Measurements from ENCODE around the gene MXRA8. TPM values are rescaled to one million over a fixed set of nuclear protein-coding genes. Genes with fewer than 3 reads are reported as not detected.
"Not testable (repeated sequence)": the region's sequence is repeated elsewhere in the genome, so short reads cannot be mapped to it uniquely, and the experiment has no call there.

Gene MXRA8
- polyA plus RNA-seq (2012; ENCODE audit: insufficient read depth, insufficient read length): 4.4 TPM

GRCh38 chr1:1358433-1359271 is at the start of gene MXRA8:
TSS of gene MXRA8 (minus strand) at chr1:1358555. CDS start at chr1:1358504, 51 bp downstream.
- no peak within 1 kb of the TSS for H3K4me3 ChIP-seq (ENCODE audit: low read length)
- no peak for DNase-seq (ENCODE audit: low read depth, low spot score)

DNA sequence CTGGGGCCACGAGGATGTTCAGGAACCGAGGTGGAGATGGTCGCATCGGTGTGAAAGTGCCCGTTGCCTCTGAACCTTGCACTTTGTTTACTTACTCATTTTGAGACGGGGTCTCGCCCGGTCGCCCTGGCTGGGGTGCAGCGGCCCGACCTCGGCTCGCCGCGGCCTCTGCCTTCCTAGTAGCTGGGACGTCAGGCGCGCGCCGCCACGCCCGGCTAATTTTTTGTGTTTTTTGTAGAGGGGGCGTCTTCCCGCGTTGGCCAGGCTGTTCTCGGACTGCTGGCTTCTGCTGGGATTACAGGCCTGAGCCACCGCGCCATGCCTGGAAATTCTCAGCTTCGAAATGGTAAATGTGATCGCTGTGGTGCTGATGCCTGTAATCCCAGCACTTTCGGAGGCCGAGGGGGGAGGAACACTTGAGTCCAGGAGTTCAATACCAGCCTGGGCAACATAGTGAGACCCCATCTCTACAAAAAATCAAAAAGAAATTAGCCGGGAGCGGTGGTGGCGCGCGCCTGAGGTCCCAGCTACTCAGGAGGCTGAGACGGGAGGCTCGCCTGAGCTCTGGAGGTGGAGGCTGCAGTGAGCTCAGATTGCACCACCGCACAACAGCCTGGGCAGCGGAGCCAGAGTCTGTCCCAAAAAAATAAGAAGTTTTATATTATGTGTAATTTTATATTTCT is 49.4 kb upstream of the MXRA8 start:
- H3K4me3 ChIP-seq (ENCODE audit: low read length): peak overlapping the region; percentile 91
- DNase-seq (ENCODE audit: low read depth, low spot score): no peak

DNA sequence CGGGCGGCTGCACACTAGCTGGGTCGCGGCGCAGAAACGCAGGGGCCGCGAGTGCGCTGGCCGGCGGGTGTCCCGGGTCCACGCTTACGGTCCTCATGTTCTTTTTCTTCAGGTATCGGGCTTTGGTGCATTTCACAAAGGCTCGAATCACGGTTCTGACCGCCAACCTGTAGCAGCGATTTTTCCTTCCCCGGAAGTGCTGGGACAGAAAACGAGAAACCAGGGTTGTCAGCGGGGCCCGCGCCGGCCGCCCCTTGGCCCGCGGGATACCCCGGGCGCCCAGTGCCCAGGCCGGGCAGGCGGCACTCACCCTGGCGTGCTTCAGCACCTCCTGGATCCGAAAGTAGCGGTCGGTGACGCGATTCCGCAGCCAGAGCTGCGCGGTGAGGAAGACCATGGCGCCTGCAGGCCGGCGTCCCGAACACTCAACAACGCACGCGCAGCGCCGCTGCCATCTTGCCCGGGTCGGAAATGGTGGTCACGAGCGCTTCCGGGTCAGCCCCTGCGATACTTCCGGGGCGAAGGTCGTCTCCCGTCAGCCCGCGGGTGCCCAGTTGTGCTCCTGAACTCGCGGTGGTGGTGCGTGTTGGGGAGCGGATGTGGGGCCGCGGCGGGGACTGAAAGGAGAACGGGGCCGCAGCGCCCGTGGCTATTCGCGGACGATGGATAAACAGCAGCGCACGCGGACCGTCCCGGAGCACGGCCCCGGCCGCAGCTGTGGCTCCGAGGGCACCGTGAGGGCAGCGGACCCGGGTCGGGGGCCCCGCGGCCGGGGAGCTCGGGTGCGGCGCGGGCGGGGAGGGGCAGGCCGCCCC is 48.7 kb upstream of the MXRA8 start, which contains the start of gene MRPL20:
TSS of gene MRPL20 (minus strand) at position 473 of the 815 bp plus-strand sequence. CDS start at position 397, 76 bp downstream.
- DNase-seq (ENCODE audit: low read depth, low spot score): peak; percentile 91

GRCh38 chr1:1406101-1406820 is 47.9 kb upstream of the MXRA8 start:
- peak overlapping the region; percentile 91 for H3K4me3 ChIP-seq (ENCODE audit: low read length)
- DNase-seq (ENCODE audit: low read depth, low spot score): no peak

More for the DNA sequence above, 48.7 kb upstream of the MXRA8 start, which contains the start of gene MRPL20:
- peak within 1 kb of the TSS; percentile 91 for H3K4me3 ChIP-seq (ENCODE audit: low read length)

DNA sequence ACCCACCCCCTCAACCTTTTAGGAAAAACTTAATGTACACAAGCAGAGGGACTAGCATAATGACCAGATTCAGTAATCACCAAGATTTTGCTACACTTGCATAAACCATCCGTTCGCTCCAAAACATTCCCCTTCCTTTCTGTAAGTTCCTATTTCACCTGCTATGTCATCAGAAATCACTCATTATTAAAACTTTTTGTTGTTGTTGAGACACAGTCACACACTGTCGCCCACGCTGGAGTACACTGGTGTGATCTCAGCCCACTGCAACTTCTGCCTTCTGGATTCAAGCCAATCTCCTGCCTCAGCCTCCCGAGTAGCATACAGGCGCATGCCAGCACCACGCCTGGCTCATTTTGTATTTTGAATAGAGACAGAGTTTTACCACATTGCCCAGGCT is 45.3 kb upstream of the MXRA8 start:
- DNase-seq (ENCODE audit: low read depth, low spot score): no peak
- no peak overlapping the region for H3K4me3 ChIP-seq (ENCODE audit: low read length)

DNA sequence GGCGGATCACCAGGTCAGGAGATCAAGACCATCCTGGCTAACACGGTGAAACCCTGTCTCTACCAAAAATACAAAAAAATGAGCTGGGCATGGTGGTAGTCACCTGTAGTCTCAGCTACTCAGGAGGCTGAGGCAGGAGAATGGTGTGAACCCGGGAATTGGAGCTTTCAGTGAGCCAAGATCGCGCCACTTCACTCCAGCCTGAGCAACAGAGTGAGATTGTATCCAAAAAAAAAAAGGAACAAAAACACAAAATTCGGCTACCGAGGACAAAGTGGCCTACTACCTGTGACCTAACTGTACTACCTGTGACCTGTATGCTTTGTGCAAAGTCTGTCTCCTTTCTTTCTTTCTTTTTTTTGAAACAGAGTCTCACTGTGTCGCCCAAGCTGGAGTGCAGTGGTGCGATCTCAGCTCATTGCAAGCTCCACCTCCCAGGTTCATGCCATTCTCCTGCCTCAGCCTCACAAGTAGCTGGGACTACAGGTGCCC is 44.6 kb upstream of the MXRA8 start:
- DNase-seq (ENCODE audit: low read depth, low spot score); H3K4me3 ChIP-seq (ENCODE audit: low read length): not testable (repeated sequence)

- H3K4me3 ChIP-seq (ENCODE audit: low read length): no peak overlapping the region
- DNase-seq (ENCODE audit: low read depth, low spot score): peak; percentile 54
Measured at GRCh38 chr1:1402072-1402900, 43.9 kb upstream of the MXRA8 start.

DNA sequence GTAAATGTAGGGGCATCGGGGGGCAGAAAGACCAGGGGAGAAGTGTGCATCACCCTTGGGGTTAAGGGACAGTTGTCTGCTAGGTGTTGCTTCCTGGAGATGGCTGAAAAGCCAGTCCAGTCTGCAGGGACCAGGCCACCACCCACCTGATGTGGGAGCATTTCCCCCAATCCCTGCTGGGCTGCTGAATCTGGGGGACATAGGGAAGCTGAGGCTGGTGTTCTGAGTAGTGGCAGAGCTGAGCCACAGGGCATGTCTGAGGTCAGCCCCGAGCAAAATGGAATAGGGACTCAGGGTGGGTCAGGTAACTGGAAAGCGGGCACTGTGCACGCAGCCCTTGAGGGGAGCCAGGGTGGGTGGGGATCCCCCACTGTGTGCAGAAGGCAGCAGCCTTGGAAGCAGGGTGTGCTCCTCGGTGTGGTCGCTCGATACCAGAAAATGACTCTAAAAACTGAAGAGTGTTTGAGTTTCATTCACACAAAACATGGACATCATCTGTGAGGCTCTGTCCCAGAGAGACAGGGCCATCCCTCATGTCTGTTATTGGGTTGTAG is 43.2 kb upstream of the MXRA8 start:
- no peak for DNase-seq (ENCODE audit: low read depth, low spot score)

DNA sequence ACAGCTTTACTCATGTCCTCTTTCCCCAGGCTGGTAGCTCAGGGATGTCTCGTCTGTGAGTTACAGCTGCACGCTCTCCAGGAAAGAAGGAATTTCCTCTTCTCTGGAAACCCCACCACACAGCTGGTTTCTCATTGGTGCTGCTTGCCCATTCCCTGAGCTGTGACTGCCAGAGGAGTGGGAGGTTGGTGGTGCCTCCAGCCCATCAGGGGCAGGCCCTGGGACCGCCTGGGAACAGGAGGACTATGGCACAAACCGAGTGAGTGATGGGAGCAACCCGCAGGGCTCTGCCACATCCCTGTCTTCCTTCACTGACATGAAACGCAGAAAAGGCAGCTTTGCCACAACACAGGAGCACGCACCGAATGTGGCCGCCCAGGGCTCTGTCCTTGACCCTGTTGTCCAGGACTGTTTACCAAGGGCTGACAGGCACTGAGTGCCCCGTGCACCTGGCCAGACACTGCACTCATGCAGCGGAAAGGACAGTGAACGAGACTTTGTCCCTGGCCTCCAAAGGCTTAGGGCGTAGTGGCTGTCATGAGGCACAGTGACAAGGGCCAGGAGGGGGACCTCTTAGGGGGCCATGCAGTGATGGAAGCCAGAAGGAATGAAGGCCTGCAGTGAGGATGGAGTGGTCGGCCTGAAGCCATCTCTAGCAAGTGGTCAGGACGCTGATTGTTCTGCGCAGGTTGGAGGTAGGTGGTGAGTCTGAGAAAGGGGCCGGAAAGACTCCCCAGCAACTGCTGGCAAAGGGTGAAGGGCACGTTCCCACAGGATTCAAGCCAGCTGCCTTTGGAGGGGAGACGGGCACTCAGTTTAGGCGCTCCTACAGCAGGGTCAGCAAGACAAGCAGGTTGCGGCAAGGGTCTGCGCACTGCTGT is 42.5 kb upstream of the MXRA8 start:
- no peak for DNase-seq (ENCODE audit: low read depth, low spot score)
- H3K4me3 ChIP-seq (ENCODE audit: low read length): peak overlapping the region; percentile 96

More for the DNA sequence above, 43.2 kb upstream of the MXRA8 start:
- no peak overlapping the region for H3K4me3 ChIP-seq (ENCODE audit: low read length)

GRCh38 chr1:1399872-1400575 is 41.7 kb upstream of the MXRA8 start:
- H3K4me3 ChIP-seq (ENCODE audit: low read length): peak overlapping the region; percentile 96
- no peak for DNase-seq (ENCODE audit: low read depth, low spot score)

DNA sequence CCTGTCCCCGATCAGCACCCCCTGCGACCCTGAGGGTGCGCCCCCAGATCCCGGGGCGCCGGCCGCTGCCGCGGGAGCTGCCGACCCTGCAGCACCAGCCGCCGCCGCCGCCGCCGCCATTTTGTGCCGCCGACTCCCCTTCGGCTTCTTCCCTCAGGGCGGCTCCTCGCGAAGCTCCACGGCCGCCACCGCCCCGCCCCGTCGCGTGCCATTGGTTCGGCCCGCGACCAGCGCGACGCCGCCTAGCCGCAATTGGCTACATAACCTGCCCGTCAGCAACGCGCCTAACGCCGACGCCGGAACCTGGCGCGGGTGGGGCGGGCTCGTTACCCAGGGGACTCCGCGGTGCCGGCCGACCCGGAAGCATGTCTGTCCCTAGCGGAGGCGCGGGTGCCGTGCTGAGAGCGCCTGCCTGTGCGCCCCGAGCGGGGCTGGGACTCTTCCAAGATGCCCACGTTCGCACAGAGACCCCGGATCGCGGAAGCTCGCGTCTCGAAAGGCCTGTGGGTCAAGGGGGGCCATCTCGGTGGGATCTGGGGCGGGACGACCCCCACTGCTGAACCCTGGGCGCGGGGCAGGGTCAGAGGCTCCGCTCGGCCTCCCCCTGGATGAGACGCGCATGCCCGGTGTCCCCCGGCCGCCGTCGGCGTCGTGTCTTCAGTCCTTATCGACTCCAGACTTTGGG is 41.0 kb upstream of the MXRA8 start, which contains the start of gene CCNL2:
TSS of gene CCNL2 (minus strand) at position 149 of the 685 bp plus-strand sequence. CDS start at position 120, 29 bp downstream.
- peak; percentile 97 for DNase-seq (ENCODE audit: low read depth, low spot score)
- peak within 1 kb of the TSS; percentile 96 for H3K4me3 ChIP-seq (ENCODE audit: low read length)

- peak overlapping the region; percentile 95 for H3K4me3 ChIP-seq (ENCODE audit: low read length)
- DNase-seq (ENCODE audit: low read depth, low spot score): no peak
Measured at GRCh38 chr1:1398677-1399186, 40.4 kb upstream of the MXRA8 start.

GRCh38 chr1:1397839-1398523 is 39.6 kb upstream of the MXRA8 start:
- no peak for DNase-seq (ENCODE audit: low read depth, low spot score)

DNA sequence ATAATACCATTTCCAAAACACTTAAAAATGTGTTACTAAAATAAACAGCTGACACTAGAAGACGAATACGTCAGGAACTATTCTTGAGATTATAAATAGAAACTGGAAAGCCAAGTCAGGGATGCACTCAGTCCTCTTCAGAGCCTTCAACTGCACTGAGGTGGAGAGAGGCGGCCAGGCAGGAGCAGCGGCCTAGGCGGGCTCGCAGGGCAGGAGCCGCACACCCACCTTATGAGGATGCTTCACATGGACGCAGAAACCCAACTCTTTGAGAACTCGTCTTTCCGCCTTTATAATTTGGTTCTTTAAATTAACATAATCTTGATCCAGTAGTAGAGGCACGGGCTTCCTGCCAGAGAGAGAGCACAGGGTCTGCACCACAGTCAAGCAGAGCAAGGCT is 36.8 kb upstream of the MXRA8 start:
- DNase-seq (ENCODE audit: low read depth, low spot score): no peak
- H3K4me3 ChIP-seq (ENCODE audit: low read length): no peak overlapping the region

More at GRCh38 chr1:1397839-1398523, 39.6 kb upstream of the MXRA8 start:
- H3K4me3 ChIP-seq (ENCODE audit: low read length): peak overlapping the region; percentile 95
